Measurements from ENCODE around the gene ADAMTSL1. TPM values are rescaled to one million over a fixed set of nuclear protein-coding genes. Genes with fewer than 3 reads are reported as not detected.

Gene ADAMTSL1
- polyA plus RNA-seq, 1 donor from 2014 or later, result 1.1 TPM

DNA sequence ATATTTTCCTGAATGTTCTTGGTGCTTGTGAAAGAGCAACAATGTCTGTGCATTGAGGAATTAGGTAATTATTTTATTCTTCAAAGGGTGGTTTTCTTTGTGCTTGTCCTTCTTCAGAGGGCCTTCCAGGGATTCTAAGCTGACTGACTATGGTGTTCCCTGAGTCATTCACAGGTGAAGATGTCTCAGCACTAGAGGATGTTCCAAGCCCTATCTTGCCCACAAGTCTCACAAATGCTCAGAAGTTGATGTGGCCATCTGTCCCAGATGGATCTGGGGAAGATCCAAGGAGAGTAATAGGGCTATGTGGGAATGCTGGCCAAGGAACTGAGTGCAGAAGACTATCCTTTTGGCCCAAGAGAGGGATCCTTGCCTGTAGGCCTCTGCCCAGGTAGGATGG, 120.9 kb downstream of the ADAMTSL1 start:
- no peaks in the 10 kb centered on the region for H3K79me2 ChIP-seq (replicated peaks; ENCODE audit: insufficient read depth, low read length)
- H3K4me2 ChIP-seq (ENCODE audit: low read length), result no peak overlapping the region
- H3F3A ChIP-seq (ENCODE audit: insufficient read depth, low read length, poor library complexity, severe bottlenecking), result no peaks in the 10 kb centered on the region
- H3K36me3 ChIP-seq (ENCODE audit: insufficient read depth, low read length), result no peaks in the 10 kb centered on the region
- no peak overlapping the region for H2AFZ ChIP-seq (ENCODE audit: low read depth, low read length)
- H3K9ac ChIP-seq (ENCODE audit: low read length), result no peak overlapping the region
- H3K27ac ChIP-seq (ENCODE audit: low read length), result no peak overlapping the region
- TF ChIP-seq POLR2AphosphoS5 (IDR thresholded peaks at IDR 0.05) (no peak), REST (IDR thresholded peaks at IDR 0.05; ENCODE audit: borderline replicate concordance) (no peak), EZH2 (IDR thresholded peaks at IDR 0.05; ENCODE audit: borderline replicate concordance, insufficient read depth, low read length, poor library complexity, severe bottlenecking) (no peak), SMC3 (conservative IDR thresholded peaks at IDR 0.05; ENCODE audit: poor library complexity) (no peak)
- TF ChIP-seq, protein P1, sequence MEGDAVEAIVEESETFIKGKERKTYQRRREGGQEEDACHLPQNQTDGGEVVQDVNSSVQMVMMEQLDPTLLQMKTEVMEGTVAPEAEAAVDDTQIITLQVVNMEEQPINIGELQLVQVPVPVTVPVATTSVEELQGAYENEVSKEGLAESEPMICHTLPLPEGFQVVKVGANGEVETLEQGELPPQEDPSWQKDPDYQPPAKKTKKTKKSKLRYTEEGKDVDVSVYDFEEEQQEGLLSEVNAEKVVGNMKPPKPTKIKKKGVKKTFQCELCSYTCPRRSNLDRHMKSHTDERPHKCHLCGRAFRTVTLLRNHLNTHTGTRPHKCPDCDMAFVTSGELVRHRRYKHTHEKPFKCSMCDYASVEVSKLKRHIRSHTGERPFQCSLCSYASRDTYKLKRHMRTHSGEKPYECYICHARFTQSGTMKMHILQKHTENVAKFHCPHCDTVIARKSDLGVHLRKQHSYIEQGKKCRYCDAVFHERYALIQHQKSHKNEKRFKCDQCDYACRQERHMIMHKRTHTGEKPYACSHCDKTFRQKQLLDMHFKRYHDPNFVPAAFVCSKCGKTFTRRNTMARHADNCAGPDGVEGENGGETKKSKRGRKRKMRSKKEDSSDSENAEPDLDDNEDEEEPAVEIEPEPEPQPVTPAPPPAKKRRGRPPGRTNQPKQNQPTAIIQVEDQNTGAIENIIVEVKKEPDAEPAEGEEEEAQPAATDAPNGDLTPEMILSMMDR (IDR thresholded peaks at IDR 0.05; ENCODE audit: poor library complexity, severe bottlenecking), result no peak
- no peaks in the 10 kb centered on the region for H4K20me1 ChIP-seq (ENCODE audit: insufficient read depth)
- H3K4me3 ChIP-seq (ENCODE audit: low read length), result no peak overlapping the region
- no peaks in the 10 kb centered on the region for H3K27me3 ChIP-seq (ENCODE audit: insufficient read depth, low read depth, low read length)
- no peaks in the 10 kb centered on the region for H3K9me2 ChIP-seq (ENCODE audit: insufficient read depth, low read length)
- H3K9me3 ChIP-seq (ENCODE audit: low read length), result no peaks in the 10 kb centered on the region

- H3K9me2 ChIP-seq (ENCODE audit: insufficient read depth, low read length), result no peaks in the 10 kb centered on the region
- no peak overlapping the region for H3K4me3 ChIP-seq (ENCODE audit: low read length)
- H3K27ac ChIP-seq (ENCODE audit: low read length), result no peak overlapping the region
- no peaks in the 10 kb centered on the region for H3F3A ChIP-seq (ENCODE audit: insufficient read depth, low read length, poor library complexity, severe bottlenecking)
- no peaks in the 10 kb centered on the region for H4K20me1 ChIP-seq (ENCODE audit: insufficient read depth)
- no peak overlapping the region for H2AFZ ChIP-seq (ENCODE audit: low read depth, low read length)
- H3K36me3 ChIP-seq (ENCODE audit: insufficient read depth, low read length), result no peaks in the 10 kb centered on the region
- no peaks in the 10 kb centered on the region for H3K9me3 ChIP-seq (ENCODE audit: low read length)
- H3K79me2 ChIP-seq (replicated peaks; ENCODE audit: insufficient read depth, low read length), result no peaks in the 10 kb centered on the region
- no peak overlapping the region for H3K4me2 ChIP-seq (ENCODE audit: low read length)
- H3K9ac ChIP-seq (ENCODE audit: low read length), result no peak overlapping the region
- H3K27me3 ChIP-seq (ENCODE audit: insufficient read depth, low read depth, low read length), result no peaks in the 10 kb centered on the region
- no peak for TF ChIP-seq POLR2AphosphoS5 (IDR thresholded peaks at IDR 0.05)
- TF ChIP-seq, protein P1 (IDR thresholded peaks at IDR 0.05; ENCODE audit: poor library complexity, severe bottlenecking), result no peak
- no peak for TF ChIP-seq MXI1 (conservative IDR thresholded peaks at IDR 0.05; ENCODE audit: poor library complexity, severe bottlenecking)
- no peak for TF ChIP-seq SMC3 (conservative IDR thresholded peaks at IDR 0.05; ENCODE audit: poor library complexity)
- no peak for TF ChIP-seq EP300 (conservative IDR thresholded peaks at IDR 0.05; ENCODE audit: poor library complexity, severe bottlenecking)
- no peak for TF ChIP-seq RAD21 (conservative IDR thresholded peaks at IDR 0.05)
- TF ChIP-seq EZH2 (IDR thresholded peaks at IDR 0.05; ENCODE audit: borderline replicate concordance, insufficient read depth, low read length, poor library complexity, severe bottlenecking), result no peak
These were observed 121.6 kb downstream of the ADAMTSL1 start for GRCh38 chr9:18595597-18595996.

Data from neural cell (in vitro differentiated cells).